H1 (cell line): ENCODE measurements around the gene LCE2B. TPM values are rescaled to one million over a fixed set of nuclear protein-coding genes. Genes with fewer than 3 reads are reported as not detected.
"Not testable (repeated sequence)": the region's sequence is repeated elsewhere in the genome, so short reads cannot be mapped to it uniquely, and the experiment has no call there.

Experiments used
- CTCF ChIA-PET: fragments of 300-600 bp; sonication (Branson Sonifier 250); formaldehyde crosslinking; loops from one replicate; lab custom pipeline; 2021; ENCODE audit not compliant: partially characterized antibody; lab: Charles Lee
- POLR2A ChIA-PET: fragments of 300-600 bp; sonication (Branson Sonifier 250); formaldehyde crosslinking; loops from one replicate; lab custom pipeline; 2021; ENCODE audit warnings: inconsistent platforms; ENCODE audit not compliant: partially characterized antibody; lab: Charles Lee
- DNase-seq, 2 experiments: peaks; one replicate each; pipeline versions ENCODE4 v3.0.0 to v3.0.0-alpha.2; 2010 to 2022; ENCODE audit warnings: low spot score in 2 of 2, low read depth in 1 of 2, mixed read lengths in 1 of 2
- FAIRE-seq: peaks from 2 replicates; lab custom pipeline; 2011; peaks lifted over from hg19 to GRCh38; lab: Jason Lieb, UNC
- H2AFZ ChIP-seq: 2 replicates; pipeline ENCODE4 v1.8.1; 2012; ENCODE audit warnings: low read length, inconsistent platforms
- H2AK5ac ChIP-seq: 2 replicates; pipeline ENCODE4 v1.6.1; 2013; ENCODE audit warnings: low read depth, low read length
- H2BK120ac ChIP-seq: replicated peaks from 2 replicates; pipeline ENCODE3; 2013; ENCODE audit warnings: low read depth, low read length, inconsistent platforms
- H2BK12ac ChIP-seq: 2 replicates; pipeline ENCODE4 v1.6.1; 2013; ENCODE audit warnings: low read depth, low read length
- H2BK15ac ChIP-seq: 2 replicates; pipeline ENCODE4 v1.6.1; 2013; ENCODE audit warnings: low read length
- H2BK20ac ChIP-seq: 2 replicates; pipeline ENCODE4 v1.6.1; 2013; ENCODE audit warnings: low read length
- H2BK5ac ChIP-seq: 2 replicates; pipeline ENCODE4 v1.6.1; 2013; ENCODE audit warnings: low read depth, low read length
- H3K14ac ChIP-seq: 2 replicates; pipeline ENCODE4 v1.6.1; 2013; ENCODE audit warnings: inconsistent platforms; ENCODE audit not compliant: insufficient read length
- H3K18ac ChIP-seq: 2 replicates; pipeline ENCODE4 v1.6.1; 2013; ENCODE audit warnings: low read length; ENCODE audit errors: extremely low read depth
- H3K23ac ChIP-seq: 2 replicates; pipeline ENCODE4 v1.6.1; 2013; ENCODE audit warnings: inconsistent platforms; ENCODE audit not compliant: insufficient read length
- H3K23me2 ChIP-seq: 2 replicates; pipeline ENCODE4 v1.6.1; 2013; ENCODE audit warnings: low read depth, low read length
- H3K27ac ChIP-seq: 2 replicates; pipeline ENCODE4 v1.6.1; 2011; ENCODE audit warnings: low read depth, low read length, inconsistent platforms
- H3K27me3 ChIP-seq, 4 experiments: replicated peaks in 1 of 4; 1 replicate in 1 of 4; 2 replicates in 3 of 4; pipeline versions ENCODE4 v1.6.1 to v1.8.1; 2011 to 2013; ENCODE audit warnings: low read length in 3 of 4, mild to moderate bottlenecking in 3 of 4, inconsistent platforms in 2 of 4, mixed read lengths in 2 of 4, moderate library complexity in 1 of 4; ENCODE audit not compliant: control insufficient read depth in 3 of 4, insufficient read depth in 3 of 4; ENCODE audit errors: extremely low read depth in 1 of 4
- H3K36me3 ChIP-seq, 4 experiments: 2 replicates each; pipeline versions ENCODE4 v1.6.1 to v1.8.1; 2011 to 2013; ENCODE audit warnings: mild to moderate bottlenecking in 4 of 4, low read length in 3 of 4, moderate library complexity in 2 of 4, control low read depth in 1 of 4, inconsistent platforms in 1 of 4; ENCODE audit not compliant: insufficient read depth in 4 of 4, control insufficient read depth in 2 of 4
- H3K4ac ChIP-seq: replicated peaks from 2 replicates; pipeline ENCODE3; 2013; ENCODE audit warnings: low read length, low read depth, mixed read lengths, inconsistent platforms; ENCODE audit not compliant: insufficient read length
- H3K4me1 ChIP-seq, 4 experiments: replicated peaks in 1 of 4; 1 replicate in 1 of 4; 2 replicates in 3 of 4; pipeline versions ENCODE4 v1.6.1 to v1.8.1; 2011 to 2013; ENCODE audit warnings: low read length in 3 of 4, inconsistent platforms in 2 of 4, mixed read lengths in 1 of 4; ENCODE audit not compliant: insufficient read depth in 4 of 4, control insufficient read depth in 3 of 4
- H3K4me2 ChIP-seq, 2 experiments: 2 replicates each; pipeline versions ENCODE4 v1.6.1 to v1.8.1; 2011 to 2013; ENCODE audit warnings: low read depth in 2 of 2, low read length in 2 of 2, control low read depth in 1 of 2, inconsistent platforms in 1 of 2, mild to moderate bottlenecking in 1 of 2; ENCODE audit not compliant: insufficient read depth in 1 of 2
- H3K4me3 ChIP-seq, 4 experiments: fragments of 200-600, 300-600 bp in 1 of 4; sonication (generic), shearing (Covaris generic), sonication (Bioruptor Twin) in 1 of 4; 2 replicates each; pipeline versions ENCODE4 v1.5.1 to v1.8.1; 2011 to 2016; ENCODE audit warnings: low read length in 4 of 4, low read depth in 3 of 4, control low read depth in 2 of 4, inconsistent platforms in 2 of 4, mild to moderate bottlenecking in 2 of 4, mixed read lengths in 1 of 4, moderate library complexity in 1 of 4; ENCODE audit not compliant: insufficient read depth in 2 of 4; ENCODE audit errors: extremely low read depth in 1 of 4
- H3K56ac ChIP-seq: replicated peaks from 2 replicates; pipeline ENCODE3; 2013; ENCODE audit warnings: low read depth, mild to moderate bottlenecking, mixed read lengths, low read length, inconsistent platforms; ENCODE audit not compliant: insufficient read length
- H3K79me1 ChIP-seq: 2 replicates; pipeline ENCODE4 v1.6.1; 2013; ENCODE audit warnings: low read depth, low read length, control low read depth
- H3K79me2 ChIP-seq, 2 experiments: 2 replicates each; pipeline versions ENCODE4 v1.6.1 to v1.8.1; 2012 to 2013; ENCODE audit warnings: low read length in 2 of 2, mild to moderate bottlenecking in 2 of 2, inconsistent platforms in 1 of 2; ENCODE audit not compliant: insufficient read depth in 2 of 2, control insufficient read depth in 1 of 2
- H3K9ac ChIP-seq, 4 experiments: replicated peaks in 1 of 4; 1 replicate in 1 of 4; 2 replicates in 3 of 4; pipeline versions ENCODE4 v1.6.1 to v1.8.1; 2011 to 2013; ENCODE audit warnings: low read depth in 3 of 4, low read length in 3 of 4, control low read depth in 2 of 4, mild to moderate bottlenecking in 2 of 4, moderate library complexity in 2 of 4, inconsistent platforms in 1 of 4; ENCODE audit errors: extremely low read depth in 1 of 4
- H3K9me3 ChIP-seq, 2 experiments: 2 replicates each; pipeline versions ENCODE4 v1.6.1 to v1.8.1; 2012 to 2013; ENCODE audit warnings: mild to moderate bottlenecking in 2 of 2, moderate library complexity in 2 of 2, control low read depth in 1 of 2, inconsistent platforms in 1 of 2, low read depth in 1 of 2, low read length in 1 of 2, mixed read lengths in 1 of 2; ENCODE audit not compliant: insufficient read depth in 2 of 2
- H4K20me1 ChIP-seq, 2 experiments: replicated peaks in 1 of 2; 2 replicates each; pipeline versions ENCODE3 to v1.8.1; 2011 to 2013; ENCODE audit warnings: inconsistent platforms in 2 of 2, low read length in 2 of 2, mild to moderate bottlenecking in 1 of 2; ENCODE audit not compliant: insufficient read depth in 2 of 2, control insufficient read depth in 1 of 2
- H4K5ac ChIP-seq: 2 replicates; pipeline ENCODE4 v1.6.1; 2013; ENCODE audit warnings: low read length, low read depth, mixed read lengths, inconsistent platforms; ENCODE audit not compliant: insufficient read length
- H4K8ac ChIP-seq: 2 replicates; pipeline ENCODE4 v1.8.0; 2013; ENCODE audit warnings: mild to moderate bottlenecking, moderate library complexity, low read length, inconsistent platforms; ENCODE audit not compliant: insufficient read depth; ENCODE audit errors: extremely low read depth
- H4K91ac ChIP-seq: replicated peaks from 2 replicates; pipeline ENCODE3; 2013; ENCODE audit warnings: low read length, mixed read lengths, inconsistent platforms; ENCODE audit not compliant: insufficient read length
- WGBS, 2 experiments: shearing (Covaris generic) in 1 of 2; methylation state at CpG; one replicate each; pipeline versions ENCODE4 v1.1.6 to v1.1.7; 2013 to 2015; ENCODE audit warnings: low lambda C conversion rate in 2 of 2, mixed read lengths in 2 of 2, inconsistent platforms in 1 of 2, low coverage in 1 of 2, missing lambda C conversion rate in 1 of 2; ENCODE audit not compliant: insufficient replicate concordance in 2 of 2, insufficient coverage in 1 of 2, insufficient read length in 1 of 2; ENCODE audit errors: extremely low coverage in 1 of 2, missing lambda C conversion rate in 1 of 2; 5-methylcytosine and 5-hydroxymethylcytosine counted together
- polyA plus RNA-seq, 7 experiments: library from polyadenylated mRNA; depleted of rRNA in 3 of 7; stranded (reverse) in 5 of 7; unstranded in 2 of 7; fragments of >200 nt in 5 of 7; fragments of 200-250 nt in 2 of 7; gene quantifications; 1 replicate in 5 of 7; 2 replicates in 1 of 7; 4 replicates in 1 of 7; pipeline versions ENCODE4 v1.2.1 to v1.2.3, GENCODE V29; 2011 to 2013; ENCODE audit warnings: missing spikeins in 2 of 7, mixed read lengths in 2 of 7
- total RNA-seq: library from RNA; stranded (reverse); fragmentation: NEBNext Ultra II Directional; extraction: Animal tissue kit (Norgen Biotek cat#: 25700); gene quantifications from 2 replicates; pipeline ENCODE4 v1.2.1, GENCODE V29; 2021

The LCE2B gene
- total and polyA plus RNA-seq, 2 of the 8 experiments (the other 6 are each of a cell fraction or from before 2014, with no cell fraction given), result not detected

GRCh38 chr1:152674983-152675382 lies 10.9 kb upstream of the LCE2B start, which contains the start of gene LCE2C:
Gene LCE2C, plus strand, starts transcription at chr1:152675279. Its CDS starts 737 bp downstream, at chr1:152676016.
- H4K91ac ChIP-seq, H3K14ac ChIP-seq, H3K79me1 ChIP-seq, H4K5ac ChIP-seq, H2BK15ac ChIP-seq, H3K23ac ChIP-seq, H2BK12ac ChIP-seq, H3K4me2 ChIP-seq, H3K4me3 ChIP-seq, POLR2A ChIA-PET, H2BK5ac ChIP-seq, H3K4ac ChIP-seq, H2AK5ac ChIP-seq, H2BK120ac ChIP-seq, H2BK20ac ChIP-seq, H3K79me2 ChIP-seq, H3K18ac ChIP-seq, FAIRE-seq, H3K36me3 ChIP-seq, H2AFZ ChIP-seq, H3K27me3 ChIP-seq, H3K23me2 ChIP-seq, H3K4me1 ChIP-seq, H3K27ac ChIP-seq, H3K56ac ChIP-seq, DNase-seq, H3K9ac ChIP-seq, H4K8ac ChIP-seq, H4K20me1 ChIP-seq: not testable (repeated sequence)
- 62% methylated on average over 3 of the region's 3 CpGs; no CpG with 5 or more reads in 1 of the 2 experiments for WGBS, 2 experiments
- peaks cover 71 to 84% of the 10 kb centered on the region in 2 experiments for H3K9me3 ChIP-seq
- CTCF ChIA-PET, result interaction anchor here (0.9 kb wide), 1 partner anchor 573 kb away, joined by 3 read pairs; no protein-coding TSS in a partner anchor
